ENCODE results near the gene SFI1. TPM values are rescaled to one million over a fixed set of nuclear protein-coding genes. Genes with fewer than 3 reads are reported as not detected.

The SFI1 gene
- total and polyA plus RNA-seq, 2 of the 8 experiments (the other 6 are each of a cell fraction or from before 2014, with no cell fraction given) = 10.4 to 30.1 TPM

GRCh38 chr22:31561970-31562369, 65.6 kb downstream of the SFI1 start:
- Histone ChIP-seq H3K9me3 (ENCODE audit: insufficient read depth in 2 of 2, low read depth in 1 of 2, low read length in 1 of 2) (no peaks in the 10 kb centered on the region), H3K4ac (replicated peaks; ENCODE audit: insufficient read length, low read depth, low read length) (no peak overlapping the region), H3K56ac (replicated peaks; ENCODE audit: insufficient read length, low read depth, low read length) (no peak overlapping the region), H4K5ac (ENCODE audit: insufficient read length, low read depth, low read length) (no peak overlapping the region), H2AK5ac (ENCODE audit: low read depth, low read length) (no peak overlapping the region), H3K27me3 (replicated peaks in 1 of 4; ENCODE audit: control insufficient read depth in 3 of 4, extremely low read depth in 1 of 4, insufficient read depth in 3 of 4, low read length in 3 of 4) (no peaks in the 10 kb centered on the region), H2AFZ (ENCODE audit: low read length) (no peak overlapping the region), H3K9ac (replicated peaks in 1 of 4; ENCODE audit: extremely low read depth in 1 of 4, low read depth in 3 of 4, low read length in 3 of 4) (no peak overlapping the region), H3K79me2 (ENCODE audit: control insufficient read depth in 1 of 2, insufficient read depth in 2 of 2, low read length in 2 of 2) (no peaks in the 10 kb centered on the region), H3K14ac (ENCODE audit: insufficient read length) (no peak overlapping the region), H2BK120ac (replicated peaks; ENCODE audit: low read depth, low read length) (no peak overlapping the region), H3K18ac (ENCODE audit: extremely low read depth, low read length) (no peak overlapping the region), H3K27ac (ENCODE audit: low read depth, low read length) (no peak overlapping the region), H3K23me2 (ENCODE audit: low read depth, low read length) (no peaks in the 10 kb centered on the region), H3K4me1 (replicated peaks in 1 of 4; ENCODE audit: control insufficient read depth in 3 of 4, insufficient read depth in 4 of 4, low read length in 3 of 4) (no peaks in the 10 kb centered on the region), H2BK15ac (ENCODE audit: low read length) (no peak overlapping the region), H4K20me1 (replicated peaks in 1 of 2; ENCODE audit: control insufficient read depth in 1 of 2, insufficient read depth in 2 of 2, low read length in 2 of 2) (no peaks in the 10 kb centered on the region), H3K36me3 (ENCODE audit: control insufficient read depth in 2 of 4, insufficient read depth in 4 of 4, low read length in 3 of 4) (no peaks in the 10 kb centered on the region; a peak in 1 of 8 replicates), H3K4me3 (ENCODE audit: extremely low read depth in 1 of 4, insufficient read depth in 2 of 4, low read depth in 3 of 4, low read length in 4 of 4) (no peak overlapping the region), H4K8ac (ENCODE audit: extremely low read depth, insufficient read depth, low read length) (no peak overlapping the region), H4K91ac (replicated peaks; ENCODE audit: insufficient read length, low read length) (no peak overlapping the region), H2BK5ac (ENCODE audit: low read depth, low read length) (no peak overlapping the region), H3K4me2 (ENCODE audit: insufficient read depth in 1 of 2, low read depth in 2 of 2, low read length in 2 of 2) (no peak overlapping the region), H2BK12ac (ENCODE audit: low read depth, low read length) (no peak overlapping the region), H3K79me1 (ENCODE audit: low read depth, low read length) (no peaks in the 10 kb centered on the region), H3K23ac (ENCODE audit: insufficient read length) (no peak overlapping the region), H2BK20ac (ENCODE audit: low read length) (no peak overlapping the region)
- DNase-seq (ENCODE audit: low read depth in 1 of 2, low spot score in 2 of 2) = no peak
- no peak for FAIRE-seq
- WGBS, 2 experiments (ENCODE audit: extremely low coverage in 1 of 2, insufficient coverage in 1 of 2, insufficient read length in 1 of 2, insufficient replicate concordance in 2 of 2, low coverage in 1 of 2, low lambda C conversion rate in 2 of 2, missing lambda C conversion rate in 1 of 2) = 86% methylated on average over 2 of the region's 2 CpGs; no CpG with 5 or more reads in 1 of the 2 experiments
- TF ChIP-seq USF2 (IDR thresholded peaks at IDR 0.05; ENCODE audit: low read length) (no peak), RBBP5 (IDR thresholded peaks at IDR 0.05; ENCODE audit: borderline replicate concordance, low read depth, low read length) (no peak), CREB1 (IDR thresholded peaks at IDR 0.05) (no peak)
- ChIA-PET CTCF (ENCODE audit: partially characterized antibody) (interaction anchor here (0.9 to 9.5 kb wide), 9 partner anchors 10 to 408 kb away, joined by 3 to 105 read pairs (median 5); no protein-coding TSS in a partner anchor), POLR2A (ENCODE audit: partially characterized antibody) (interaction anchor here (0.8 kb wide), 1 partner anchor 17 kb away, joined by 3 read pairs; no protein-coding TSS in a partner anchor)
